HepG2 (cell line): Measurements from ENCODE around the gene NT5M. TPM values are rescaled to one million over a fixed set of nuclear protein-coding genes. Genes with fewer than 3 reads are reported as not detected.

ENCODE experiments used
- ATF1 ChIP-seq: IDR thresholded peaks from 2 replicates; pipeline ENCODE4 v1.6.1; 2016; ENCODE audit warnings: mild to moderate bottlenecking, control low read depth
- CEBPG ChIP-seq: IDR thresholded peaks from 2 replicates; pipeline ENCODE4 v1.6.1; 2016
- EP300 ChIP-seq, 3 experiments: sonication (generic) in 1 of 3; formaldehyde crosslinking in 1 of 3; IDR thresholded peaks; 2 replicates each; pipeline versions ENCODE4 v1.5.1 to v1.6.1; 2011 to 2020; ENCODE audit warnings: low read depth in 2 of 3, low read length in 2 of 3, borderline replicate concordance in 1 of 3, improper control_type of control experiment in 1 of 3, mild to moderate bottlenecking in 1 of 3, missing genetic modification reagents in 1 of 3, moderate library complexity in 1 of 3
- FOSL1 ChIP-seq: sonication (generic); formaldehyde crosslinking; IDR thresholded peaks from 2 replicates; pipeline ENCODE4 v1.9.0; 2021; ENCODE audit warnings: missing genetic modification reagents, borderline replicate concordance
- MXD4 ChIP-seq: IDR thresholded peaks from 2 replicates; pipeline ENCODE4 v1.6.1; 2016; ENCODE audit warnings: mild to moderate bottlenecking, missing biosample characterization, missing genetic modification reagents
- NR2F2 ChIP-seq: IDR thresholded peaks from 2 replicates; pipeline ENCODE4 v1.6.1; 2012; ENCODE audit warnings: low read depth, inconsistent platforms, borderline replicate concordance
- SAFB2 ChIP-seq: sonication (generic); formaldehyde crosslinking; IDR thresholded peaks from 2 replicates; pipeline ENCODE4 v1.5.1; 2020; ENCODE audit warnings: missing genetic modification reagents, low read depth, mild to moderate bottlenecking, borderline replicate concordance
- XRCC5 ChIP-seq: fragments of 200-400 bp; formaldehyde crosslinking; optimal IDR thresholded peaks from 2 replicates; pipeline ENCODE3; 2017; ENCODE audit warnings: mild to moderate bottlenecking, low read length
- ZNF101 ChIP-seq: sonication (generic); formaldehyde crosslinking; IDR thresholded peaks from 2 replicates; pipeline ENCODE4 v1.4.0; 2020; ENCODE audit warnings: mild to moderate bottlenecking, low read depth, missing genetic modification reagents, borderline replicate concordance
- ZNF567 ChIP-seq: sonication (generic); formaldehyde crosslinking; IDR thresholded peaks from 2 replicates; pipeline ENCODE4 v1.8.1; 2023; ENCODE audit warnings: mild to moderate bottlenecking, missing genetic modification reagents, borderline replicate concordance
- polyA plus RNA-seq, 8 experiments: library from polyadenylated mRNA; depleted of rRNA in 3 of 8; stranded (reverse) in 7 of 8; unstranded in 1 of 8; fragments of >200 nt; fragmentation: Illumina TruSeq in 4 of 8; extraction: Trizol in 4 of 8; gene quantifications; 2 replicates each; pipeline versions ENCODE4 v1.2.1 to v1.2.3, GENCODE V29; 2011 to 2016; ENCODE audit warnings: low read depth in 4 of 8, missing spikeins in 1 of 8, mixed read lengths in 1 of 8; ENCODE audit not compliant: insufficient read depth in 1 of 8
- total RNA-seq, 5 experiments: library from RNA; depleted of rRNA; stranded (reverse); fragments of >200 nt; fragmentation: Illumina TruSeq; extraction: Trizol; gene quantifications; 2 replicates each; pipeline ENCODE4 v1.2.3, GENCODE V29; 2016; ENCODE audit warnings: low read depth in 1 of 5
- TF ChIP-seq, protein P1 (sequence below): sonication (generic); formaldehyde crosslinking; IDR thresholded peaks from 2 replicates; pipeline ENCODE4 v1.4.0; 2020; ENCODE audit warnings: missing genetic modification reagents
- TF ChIP-seq, protein P2 (sequence below): sonication (generic); formaldehyde crosslinking; IDR thresholded peaks from 2 replicates; pipeline ENCODE4 v1.8.0; 2022; ENCODE audit warnings: mild to moderate bottlenecking, missing genetic modification reagents, moderate library complexity
- TF ChIP-seq, protein P3 (sequence below): sonication (generic); formaldehyde crosslinking; IDR thresholded peaks from 2 replicates; pipeline ENCODE4 v1.5.1; 2020; ENCODE audit warnings: mild to moderate bottlenecking, missing genetic modification reagents, moderate library complexity
- TF ChIP-seq, protein P4 (sequence below): sonication (generic); formaldehyde crosslinking; IDR thresholded peaks from 2 replicates; pipeline ENCODE4 v1.9.0; 2021; ENCODE audit warnings: mild to moderate bottlenecking, missing genetic modification reagents

Gene NT5M
- total and polyA plus RNA-seq, 2 of the 13 experiments (the other 11 are each of a cell fraction or from before 2014, with no cell fraction given): 0.55 to 0.78 TPM

DNA sequence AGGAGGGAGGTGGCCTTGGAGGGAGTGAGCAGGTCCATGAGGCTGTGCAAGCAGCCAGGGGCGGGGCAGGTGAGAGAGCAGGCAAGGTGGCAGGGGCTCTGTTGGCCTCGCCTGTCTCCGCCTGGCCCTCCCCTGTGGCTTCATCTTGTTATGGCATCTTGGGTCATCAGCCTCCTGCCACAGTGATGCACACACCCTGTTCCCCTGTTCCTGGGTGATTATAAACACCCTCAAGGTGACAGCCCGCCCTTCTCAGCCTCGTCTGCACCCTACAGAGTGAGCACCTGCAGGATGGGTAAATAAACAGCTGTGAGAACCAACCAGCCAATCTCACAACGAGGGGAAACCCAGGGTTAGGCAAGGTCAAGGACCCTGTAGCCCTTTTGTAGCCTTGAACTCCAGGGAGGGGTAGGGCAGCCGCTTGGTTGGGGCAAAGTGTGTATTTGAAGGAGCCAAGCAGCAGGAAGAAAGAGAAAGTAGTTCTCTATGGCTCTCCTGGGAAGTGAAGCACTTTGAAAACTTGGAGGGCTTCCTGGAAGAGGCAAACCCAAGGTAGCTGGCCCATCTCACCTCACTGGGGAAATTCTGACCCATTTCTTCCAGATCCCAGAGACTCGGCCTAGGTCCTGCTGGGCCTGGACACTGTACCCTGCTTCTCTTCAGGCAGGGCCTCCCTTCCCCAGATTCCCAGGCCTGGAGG lies 60.6 kb downstream of the NT5M start (continued):
- TF ChIP-seq, protein P1, sequence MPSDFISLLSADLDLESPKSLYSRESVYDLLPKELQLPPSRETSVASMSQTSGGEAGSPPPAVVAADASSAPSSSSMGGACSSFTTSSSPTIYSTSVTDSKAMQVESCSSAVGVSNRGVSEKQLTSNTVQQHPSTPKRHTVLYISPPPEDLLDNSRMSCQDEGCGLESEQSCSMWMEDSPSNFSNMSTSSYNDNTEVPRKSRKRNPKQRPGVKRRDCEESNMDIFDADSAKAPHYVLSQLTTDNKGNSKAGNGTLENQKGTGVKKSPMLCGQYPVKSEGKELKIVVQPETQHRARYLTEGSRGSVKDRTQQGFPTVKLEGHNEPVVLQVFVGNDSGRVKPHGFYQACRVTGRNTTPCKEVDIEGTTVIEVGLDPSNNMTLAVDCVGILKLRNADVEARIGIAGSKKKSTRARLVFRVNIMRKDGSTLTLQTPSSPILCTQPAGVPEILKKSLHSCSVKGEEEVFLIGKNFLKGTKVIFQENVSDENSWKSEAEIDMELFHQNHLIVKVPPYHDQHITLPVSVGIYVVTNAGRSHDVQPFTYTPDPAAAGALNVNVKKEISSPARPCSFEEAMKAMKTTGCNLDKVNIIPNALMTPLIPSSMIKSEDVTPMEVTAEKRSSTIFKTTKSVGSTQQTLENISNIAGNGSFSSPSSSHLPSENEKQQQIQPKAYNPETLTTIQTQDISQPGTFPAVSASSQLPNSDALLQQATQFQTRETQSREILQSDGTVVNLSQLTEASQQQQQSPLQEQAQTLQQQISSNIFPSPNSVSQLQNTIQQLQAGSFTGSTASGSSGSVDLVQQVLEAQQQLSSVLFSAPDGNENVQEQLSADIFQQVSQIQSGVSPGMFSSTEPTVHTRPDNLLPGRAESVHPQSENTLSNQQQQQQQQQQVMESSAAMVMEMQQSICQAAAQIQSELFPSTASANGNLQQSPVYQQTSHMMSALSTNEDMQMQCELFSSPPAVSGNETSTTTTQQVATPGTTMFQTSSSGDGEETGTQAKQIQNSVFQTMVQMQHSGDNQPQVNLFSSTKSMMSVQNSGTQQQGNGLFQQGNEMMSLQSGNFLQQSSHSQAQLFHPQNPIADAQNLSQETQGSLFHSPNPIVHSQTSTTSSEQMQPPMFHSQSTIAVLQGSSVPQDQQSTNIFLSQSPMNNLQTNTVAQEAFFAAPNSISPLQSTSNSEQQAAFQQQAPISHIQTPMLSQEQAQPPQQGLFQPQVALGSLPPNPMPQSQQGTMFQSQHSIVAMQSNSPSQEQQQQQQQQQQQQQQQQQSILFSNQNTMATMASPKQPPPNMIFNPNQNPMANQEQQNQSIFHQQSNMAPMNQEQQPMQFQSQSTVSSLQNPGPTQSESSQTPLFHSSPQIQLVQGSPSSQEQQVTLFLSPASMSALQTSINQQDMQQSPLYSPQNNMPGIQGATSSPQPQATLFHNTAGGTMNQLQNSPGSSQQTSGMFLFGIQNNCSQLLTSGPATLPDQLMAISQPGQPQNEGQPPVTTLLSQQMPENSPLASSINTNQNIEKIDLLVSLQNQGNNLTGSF (CRISPR knock-in tag): no peak
- no peak for TF ChIP-seq MXD4
- TF ChIP-seq ZNF567: no peak
- TF ChIP-seq ZNF101 (CRISPR knock-in tag): no peak
- TF ChIP-seq, protein P2, sequence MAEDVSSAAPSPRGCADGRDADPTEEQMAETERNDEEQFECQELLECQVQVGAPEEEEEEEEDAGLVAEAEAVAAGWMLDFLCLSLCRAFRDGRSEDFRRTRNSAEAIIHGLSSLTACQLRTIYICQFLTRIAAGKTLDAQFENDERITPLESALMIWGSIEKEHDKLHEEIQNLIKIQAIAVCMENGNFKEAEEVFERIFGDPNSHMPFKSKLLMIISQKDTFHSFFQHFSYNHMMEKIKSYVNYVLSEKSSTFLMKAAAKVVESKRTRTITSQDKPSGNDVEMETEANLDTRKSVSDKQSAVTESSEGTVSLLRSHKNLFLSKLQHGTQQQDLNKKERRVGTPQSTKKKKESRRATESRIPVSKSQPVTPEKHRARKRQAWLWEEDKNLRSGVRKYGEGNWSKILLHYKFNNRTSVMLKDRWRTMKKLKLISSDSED: no peak
- TF ChIP-seq XRCC5: no peak
- no peak for TF ChIP-seq ATF1
- no peak for TF ChIP-seq FOSL1 (CRISPR knock-in tag)
- no peak; a peak in 1 of 4 replicates for TF ChIP-seq EP300 (IDR thresholded peaks at IDR 0.05; ENCODE audit: low read depth in 2 of 2, low read length in 2 of 2)
- TF ChIP-seq EP300 (CRISPR knock-in tag; IDR thresholded peaks at IDR 0.05; ENCODE audit: borderline replicate concordance): no peak
- no peak for TF ChIP-seq SAFB2 (CRISPR knock-in tag)
- TF ChIP-seq NR2F2: peak; percentile 53
- TF ChIP-seq, protein P3, sequence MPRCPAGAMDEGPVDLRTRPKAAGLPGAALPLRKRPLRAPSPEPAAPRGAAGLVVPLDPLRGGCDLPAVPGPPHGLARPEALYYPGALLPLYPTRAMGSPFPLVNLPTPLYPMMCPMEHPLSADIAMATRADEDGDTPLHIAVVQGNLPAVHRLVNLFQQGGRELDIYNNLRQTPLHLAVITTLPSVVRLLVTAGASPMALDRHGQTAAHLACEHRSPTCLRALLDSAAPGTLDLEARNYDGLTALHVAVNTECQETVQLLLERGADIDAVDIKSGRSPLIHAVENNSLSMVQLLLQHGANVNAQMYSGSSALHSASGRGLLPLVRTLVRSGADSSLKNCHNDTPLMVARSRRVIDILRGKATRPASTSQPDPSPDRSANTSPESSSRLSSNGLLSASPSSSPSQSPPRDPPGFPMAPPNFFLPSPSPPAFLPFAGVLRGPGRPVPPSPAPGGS: 0 out of 2 replicates have a peak, but pooled peaks have one; percentile 39
- TF ChIP-seq, protein P4, sequence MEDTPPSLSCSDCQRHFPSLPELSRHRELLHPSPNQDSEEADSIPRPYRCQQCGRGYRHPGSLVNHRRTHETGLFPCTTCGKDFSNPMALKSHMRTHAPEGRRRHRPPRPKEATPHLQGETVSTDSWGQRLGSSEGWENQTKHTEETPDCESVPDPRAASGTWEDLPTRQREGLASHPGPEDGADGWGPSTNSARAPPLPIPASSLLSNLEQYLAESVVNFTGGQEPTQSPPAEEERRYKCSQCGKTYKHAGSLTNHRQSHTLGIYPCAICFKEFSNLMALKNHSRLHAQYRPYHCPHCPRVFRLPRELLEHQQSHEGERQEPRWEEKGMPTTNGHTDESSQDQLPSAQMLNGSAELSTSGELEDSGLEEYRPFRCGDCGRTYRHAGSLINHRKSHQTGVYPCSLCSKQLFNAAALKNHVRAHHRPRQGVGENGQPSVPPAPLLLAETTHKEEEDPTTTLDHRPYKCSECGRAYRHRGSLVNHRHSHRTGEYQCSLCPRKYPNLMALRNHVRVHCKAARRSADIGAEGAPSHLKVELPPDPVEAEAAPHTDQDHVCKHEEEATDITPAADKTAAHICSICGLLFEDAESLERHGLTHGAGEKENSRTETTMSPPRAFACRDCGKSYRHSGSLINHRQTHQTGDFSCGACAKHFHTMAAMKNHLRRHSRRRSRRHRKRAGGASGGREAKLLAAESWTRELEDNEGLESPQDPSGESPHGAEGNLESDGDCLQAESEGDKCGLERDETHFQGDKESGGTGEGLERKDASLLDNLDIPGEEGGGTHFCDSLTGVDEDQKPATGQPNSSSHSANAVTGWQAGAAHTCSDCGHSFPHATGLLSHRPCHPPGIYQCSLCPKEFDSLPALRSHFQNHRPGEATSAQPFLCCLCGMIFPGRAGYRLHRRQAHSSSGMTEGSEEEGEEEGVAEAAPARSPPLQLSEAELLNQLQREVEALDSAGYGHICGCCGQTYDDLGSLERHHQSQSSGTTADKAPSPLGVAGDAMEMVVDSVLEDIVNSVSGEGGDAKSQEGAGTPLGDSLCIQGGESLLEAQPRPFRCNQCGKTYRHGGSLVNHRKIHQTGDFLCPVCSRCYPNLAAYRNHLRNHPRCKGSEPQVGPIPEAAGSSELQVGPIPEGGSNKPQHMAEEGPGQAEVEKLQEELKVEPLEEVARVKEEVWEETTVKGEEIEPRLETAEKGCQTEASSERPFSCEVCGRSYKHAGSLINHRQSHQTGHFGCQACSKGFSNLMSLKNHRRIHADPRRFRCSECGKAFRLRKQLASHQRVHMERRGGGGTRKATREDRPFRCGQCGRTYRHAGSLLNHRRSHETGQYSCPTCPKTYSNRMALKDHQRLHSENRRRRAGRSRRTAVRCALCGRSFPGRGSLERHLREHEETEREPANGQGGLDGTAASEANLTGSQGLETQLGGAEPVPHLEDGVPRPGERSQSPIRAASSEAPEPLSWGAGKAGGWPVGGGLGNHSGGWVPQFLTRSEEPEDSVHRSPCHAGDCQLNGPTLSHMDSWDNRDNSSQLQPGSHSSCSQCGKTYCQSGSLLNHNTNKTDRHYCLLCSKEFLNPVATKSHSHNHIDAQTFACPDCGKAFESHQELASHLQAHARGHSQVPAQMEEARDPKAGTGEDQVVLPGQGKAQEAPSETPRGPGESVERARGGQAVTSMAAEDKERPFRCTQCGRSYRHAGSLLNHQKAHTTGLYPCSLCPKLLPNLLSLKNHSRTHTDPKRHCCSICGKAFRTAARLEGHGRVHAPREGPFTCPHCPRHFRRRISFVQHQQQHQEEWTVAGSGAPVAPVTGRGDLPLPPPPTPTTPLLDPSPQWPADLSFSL (CRISPR knock-in tag): no peak
- TF ChIP-seq CEBPG (CRISPR knock-in tag): no peak
